Endothelial cell (in vitro differentiated cells): ENCODE results near the gene GALK2. TPM values are rescaled to one million over a fixed set of nuclear protein-coding genes. Genes with fewer than 3 reads are reported as not detected.

ENCODE experiments used
- DNase-seq: peaks from one replicate; pipeline ENCODE4 v3.0.0; 2021; ENCODE audit warnings: low spot score
- H3K27ac Mint-ChIP-seq: one replicate; pipeline ENCODE4 v1.8.0; 2021; ENCODE audit warnings: mixed read lengths, inconsistent platforms; ENCODE audit not compliant: unreplicated experiment
- H3K27me3 Mint-ChIP-seq: one replicate; pipeline ENCODE4 v1.8.0; 2021; ENCODE audit warnings: mild to moderate bottlenecking, moderate library complexity, mixed read lengths, inconsistent platforms; ENCODE audit not compliant: unreplicated experiment
- H3K36me3 Mint-ChIP-seq: one replicate; pipeline ENCODE4 v1.8.0; 2021; ENCODE audit warnings: mild to moderate bottlenecking, low read depth, mixed read lengths, inconsistent platforms; ENCODE audit not compliant: unreplicated experiment
- H3K4me1 Mint-ChIP-seq: one replicate; pipeline ENCODE4 v1.8.0; 2021; ENCODE audit warnings: mild to moderate bottlenecking, mixed read lengths, inconsistent platforms; ENCODE audit not compliant: unreplicated experiment
- H3K4me3 Mint-ChIP-seq: one replicate; pipeline ENCODE4 v1.8.0; 2021; ENCODE audit warnings: mild to moderate bottlenecking, mixed read lengths, inconsistent platforms; ENCODE audit not compliant: unreplicated experiment
- H3K9me3 Mint-ChIP-seq: one replicate; pipeline ENCODE4 v1.8.0; 2021; ENCODE audit warnings: mixed read lengths, inconsistent platforms; ENCODE audit not compliant: unreplicated experiment
- total RNA-seq: library from RNA; stranded (reverse); fragmentation: NEBNext Ultra II Directional; extraction: Animal tissue kit (Norgen Biotek cat#: 25700); gene quantifications from one replicate; pipeline ENCODE4 v1.2.1, GENCODE V29; 2021; ENCODE audit not compliant: unreplicated experiment
- TF ChIP-seq, protein P1 (sequence below): fragments of 200-600 bp; sonication (generic); IDR thresholded peaks from one replicate; pipeline ENCODE4 v1.5.0; 2021; ENCODE audit warnings: antibody characterized with exemption; ENCODE audit not compliant: unreplicated experiment

Gene GALK2
- total RNA-seq, 1 donor from 2014 or later: 25.7 TPM

DNA sequence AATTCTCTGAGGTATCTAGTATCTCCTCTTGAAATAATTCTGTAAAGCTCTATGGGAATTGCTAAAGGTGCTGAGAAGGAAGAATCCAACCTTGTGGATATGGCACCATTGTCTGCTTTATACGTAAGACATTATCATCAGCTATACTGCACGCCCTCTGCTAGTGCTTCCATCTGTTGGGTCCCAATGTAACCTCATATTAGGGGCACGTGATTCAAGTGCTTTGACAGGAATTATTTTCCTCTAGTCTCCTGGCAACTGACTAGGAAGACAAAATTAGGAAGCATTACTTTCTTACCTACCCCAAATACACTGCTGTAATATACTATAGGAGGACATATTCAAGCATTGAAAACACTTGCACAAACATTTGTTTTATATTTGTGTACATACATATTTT, 38.6 kb upstream of the GALK2 start:
- DNase-seq: no peak
- Mint-ChIP-seq H3K9me3 (no peaks in the 10 kb centered on the region), H3K27ac (no peak overlapping the region), H3K4me3 (no peak overlapping the region), H3K36me3 (peaks cover 14% of the 10 kb centered on the region), H3K27me3 (no peaks in the 10 kb centered on the region), H3K4me1 (no peaks in the 10 kb centered on the region)
- TF ChIP-seq, protein P1, sequence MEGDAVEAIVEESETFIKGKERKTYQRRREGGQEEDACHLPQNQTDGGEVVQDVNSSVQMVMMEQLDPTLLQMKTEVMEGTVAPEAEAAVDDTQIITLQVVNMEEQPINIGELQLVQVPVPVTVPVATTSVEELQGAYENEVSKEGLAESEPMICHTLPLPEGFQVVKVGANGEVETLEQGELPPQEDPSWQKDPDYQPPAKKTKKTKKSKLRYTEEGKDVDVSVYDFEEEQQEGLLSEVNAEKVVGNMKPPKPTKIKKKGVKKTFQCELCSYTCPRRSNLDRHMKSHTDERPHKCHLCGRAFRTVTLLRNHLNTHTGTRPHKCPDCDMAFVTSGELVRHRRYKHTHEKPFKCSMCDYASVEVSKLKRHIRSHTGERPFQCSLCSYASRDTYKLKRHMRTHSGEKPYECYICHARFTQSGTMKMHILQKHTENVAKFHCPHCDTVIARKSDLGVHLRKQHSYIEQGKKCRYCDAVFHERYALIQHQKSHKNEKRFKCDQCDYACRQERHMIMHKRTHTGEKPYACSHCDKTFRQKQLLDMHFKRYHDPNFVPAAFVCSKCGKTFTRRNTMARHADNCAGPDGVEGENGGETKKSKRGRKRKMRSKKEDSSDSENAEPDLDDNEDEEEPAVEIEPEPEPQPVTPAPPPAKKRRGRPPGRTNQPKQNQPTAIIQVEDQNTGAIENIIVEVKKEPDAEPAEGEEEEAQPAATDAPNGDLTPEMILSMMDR: no peak

DNA sequence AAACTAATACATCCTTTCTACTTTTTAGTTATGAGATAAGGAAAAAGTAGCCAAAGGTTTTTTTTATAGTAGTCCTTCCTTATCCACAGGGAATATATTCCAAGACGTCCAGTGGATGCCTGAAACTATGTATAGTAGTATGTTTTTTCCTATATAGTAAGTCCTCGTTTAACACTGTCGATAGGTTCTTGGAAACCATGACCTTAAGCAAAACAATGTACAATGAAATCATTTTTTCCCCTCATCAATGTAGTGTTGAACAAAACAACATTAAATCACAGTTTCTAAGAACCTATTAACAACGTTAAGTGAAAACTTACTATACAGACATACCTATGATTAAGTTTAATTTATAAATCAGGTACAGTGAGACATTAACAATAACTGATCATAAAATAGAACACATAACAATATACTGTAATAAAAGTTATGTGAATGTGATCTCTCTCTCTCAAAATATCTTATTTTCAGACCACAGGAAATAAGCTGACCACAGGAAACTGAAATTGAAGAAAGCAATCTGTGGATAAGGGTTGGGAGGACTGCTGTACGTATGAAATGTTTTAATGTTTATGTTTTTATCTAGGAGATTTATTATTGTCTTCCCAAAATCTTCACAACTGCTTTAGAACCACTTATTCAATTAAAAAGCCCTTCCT, 35.2 kb upstream of the GALK2 start:
- H3K4me3 Mint-ChIP-seq: no peak overlapping the region
- no peaks in the 10 kb centered on the region for H3K9me3 Mint-ChIP-seq
- no peaks in the 10 kb centered on the region for H3K4me1 Mint-ChIP-seq
- no peaks in the 10 kb centered on the region for H3K27me3 Mint-ChIP-seq
- H3K36me3 Mint-ChIP-seq: peaks cover 11% of the 10 kb centered on the region
- no peak for DNase-seq
- TF ChIP-seq, protein P1: no peak
- no peak overlapping the region for H3K27ac Mint-ChIP-seq

DNA sequence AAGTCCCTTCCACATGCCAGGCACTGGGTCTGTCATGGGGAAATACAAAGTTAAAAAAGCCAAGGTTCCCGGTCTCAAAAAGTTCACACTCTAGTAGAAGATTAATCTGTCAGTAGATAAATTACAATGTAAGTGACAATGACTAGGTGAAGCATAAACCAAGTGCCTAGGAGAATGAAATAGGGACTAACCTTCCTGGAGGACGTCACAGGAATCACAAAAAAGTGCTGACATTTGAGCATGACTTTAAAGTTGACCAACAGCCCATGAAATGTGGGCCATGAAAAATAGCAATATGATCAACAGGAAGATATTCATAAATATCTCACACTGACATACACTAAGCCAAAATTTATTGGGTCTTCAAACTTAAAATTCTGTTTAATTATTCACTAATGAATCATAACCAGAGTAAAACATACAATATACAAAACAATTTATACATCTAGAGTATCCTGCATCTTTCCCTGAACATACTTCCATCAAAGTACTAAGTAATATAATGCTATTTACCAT, 34.6 kb upstream of the GALK2 start:
- no peak overlapping the region for H3K4me3 Mint-ChIP-seq
- no peak for DNase-seq
- no peaks in the 10 kb centered on the region for H3K27me3 Mint-ChIP-seq
- TF ChIP-seq, protein P1: no peak
- no peaks in the 10 kb centered on the region for H3K4me1 Mint-ChIP-seq
- H3K27ac Mint-ChIP-seq: no peak overlapping the region
- no peaks in the 10 kb centered on the region for H3K9me3 Mint-ChIP-seq
- peaks cover 11% of the 10 kb centered on the region for H3K36me3 Mint-ChIP-seq

DNA sequence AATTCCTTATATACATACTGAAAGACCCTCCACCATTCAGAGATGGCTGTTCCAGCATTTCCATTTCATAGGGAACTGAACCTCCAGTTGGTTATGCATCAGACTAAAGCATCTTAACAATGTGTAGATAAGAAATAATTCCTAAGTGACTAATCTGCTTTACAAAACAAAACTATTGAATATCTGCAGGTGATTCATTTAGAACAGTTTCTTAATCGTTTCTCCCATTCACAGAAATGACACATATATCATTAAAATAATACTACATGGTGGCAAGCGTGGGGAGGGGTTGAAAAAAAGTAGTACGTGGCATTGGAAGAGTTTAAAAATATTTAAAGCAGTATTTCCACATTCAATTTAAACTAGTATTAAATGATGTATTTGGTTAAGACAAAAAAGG, 34.1 kb upstream of the GALK2 start:
- Mint-ChIP-seq H3K36me3 (peaks cover 11% of the 10 kb centered on the region), H3K4me3 (no peak overlapping the region), H3K27ac (no peak overlapping the region), H3K9me3 (no peaks in the 10 kb centered on the region), H3K4me1 (no peaks in the 10 kb centered on the region), H3K27me3 (no peaks in the 10 kb centered on the region)
- TF ChIP-seq, protein P1: no peak
- DNase-seq: no peak

DNA sequence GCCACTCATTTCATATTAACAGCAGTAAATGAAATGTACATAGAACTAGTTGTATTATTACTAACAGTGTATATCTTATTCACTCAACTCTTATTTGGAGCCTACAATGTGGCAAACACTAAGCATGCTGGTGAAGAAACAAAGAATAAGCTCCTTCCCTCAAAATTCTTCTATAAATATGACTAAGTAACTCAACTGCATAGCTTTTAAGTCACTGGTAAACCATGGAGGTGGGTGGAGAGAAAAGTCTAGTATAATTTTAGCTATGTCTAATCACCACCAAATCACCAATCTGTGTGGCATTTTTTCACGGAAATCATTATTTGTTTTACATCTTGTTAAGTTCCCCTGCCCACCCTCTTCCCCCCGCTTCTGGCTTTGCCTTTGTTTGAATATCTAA, 32.2 kb upstream of the GALK2 start:
- no peak overlapping the region for H3K4me3 Mint-ChIP-seq
- H3K4me1 Mint-ChIP-seq: no peaks in the 10 kb centered on the region
- DNase-seq: no peak
- TF ChIP-seq, protein P1: no peak
- no peak overlapping the region for H3K27ac Mint-ChIP-seq
- H3K9me3 Mint-ChIP-seq: no peaks in the 10 kb centered on the region
- peaks cover 19% of the 10 kb centered on the region for H3K36me3 Mint-ChIP-seq
- no peaks in the 10 kb centered on the region for H3K27me3 Mint-ChIP-seq
